SK-N-SH (cell line): ENCODE data around the gene CDK4. TPM values are rescaled to one million over a fixed set of nuclear protein-coding genes. Genes with fewer than 3 reads are reported as not detected.

Experiments
- CTCF ChIA-PET: fragments of 300-600, 350-600 bp; formaldehyde crosslinking; extraction: SDS; loops from one replicate; lab custom pipeline; 2021; lab: Yijun Ruan, JAX
- POLR2A ChIA-PET: fragments of 350-600 bp; sonication (Branson Sonifier 250); formaldehyde crosslinking; extraction: SDS; loops from one replicate; lab custom pipeline; 2020; ENCODE audit warnings: antibody characterized with exemption, inconsistent platforms; lab: Yijun Ruan, JAX
- DNase-seq: peaks from one replicate; pipeline ENCODE4 v3.0.0; 2012
- H2AFZ ChIP-seq: fragments of 200-600 bp; sonication (generic); 2 replicates; pipeline ENCODE4 v1.8.1; 2016; ENCODE audit warnings: antibody characterized with exemption, mild to moderate bottlenecking, low read depth
- H3F3A ChIP-seq: fragments of 200-600 bp; sonication (generic); replicated peaks from 2 replicates; pipeline ENCODE3; 2016; ENCODE audit warnings: antibody characterized with exemption, mild to moderate bottlenecking; ENCODE audit not compliant: insufficient read depth
- H3K27ac ChIP-seq, 2 experiments: fragments of 200-500 bp in 1 of 2; fragments of 200-600 bp in 1 of 2; sonication (Bioruptor generic) in 1 of 2; sonication (generic), shearing (Covaris generic) in 1 of 2; 2 replicates each; pipeline versions ENCODE4 v1.5.1 to v1.6.1; 2014 to 2016; ENCODE audit warnings: low read depth in 2 of 2, inconsistent platforms in 1 of 2, low read length in 1 of 2, mild to moderate bottlenecking in 1 of 2, mixed read lengths in 1 of 2
- H3K27me3 ChIP-seq: fragments of 200-600 bp; sonication (generic), shearing (Covaris generic); 2 replicates; pipeline ENCODE4 v1.6.1; 2016; ENCODE audit warnings: mixed run types; ENCODE audit not compliant: insufficient read depth
- H3K36me3 ChIP-seq, 2 experiments: fragments of 200-500 bp in 1 of 2; fragments of 200-600 bp in 1 of 2; sonication (Bioruptor generic) in 1 of 2; sonication (generic) in 1 of 2; replicated peaks in 1 of 2; 2 replicates each; pipeline versions ENCODE3 to v1.5.1; 2014 to 2016; ENCODE audit warnings: low read length in 1 of 2, mild to moderate bottlenecking in 1 of 2; ENCODE audit not compliant: insufficient read depth in 2 of 2, control insufficient read depth in 1 of 2
- H3K4me1 ChIP-seq, 2 experiments: fragments of 200-500 bp in 1 of 2; fragments of 200-600 bp in 1 of 2; sonication (Bioruptor generic) in 1 of 2; sonication (generic), shearing (Covaris generic) in 1 of 2; 2 replicates each; pipeline versions ENCODE4 v1.5.1 to v1.6.1; 2014 to 2016; ENCODE audit warnings: low read depth in 1 of 2, low read length in 1 of 2, mixed run types in 1 of 2; ENCODE audit not compliant: insufficient read depth in 2 of 2, control insufficient read depth in 1 of 2
- H3K4me2 ChIP-seq: fragments of 200-600 bp; sonication (generic), shearing (Covaris generic); 2 replicates; pipeline ENCODE4 v1.6.1; 2017; ENCODE audit warnings: mixed run types
- H3K4me3 ChIP-seq, 2 experiments: fragments of 200-500 bp in 1 of 2; fragments of 200-600 bp in 1 of 2; sonication (Bioruptor generic) in 1 of 2; sonication (generic), shearing (Covaris generic) in 1 of 2; 2 replicates each; pipeline versions ENCODE4 v1.5.1 to v1.8.1; 2014 to 2016; ENCODE audit warnings: low read depth in 2 of 2, inconsistent platforms in 1 of 2, low read length in 1 of 2, mild to moderate bottlenecking in 1 of 2, mixed read lengths in 1 of 2, moderate library complexity in 1 of 2
- H3K79me2 ChIP-seq: fragments of 200-600 bp; sonication (generic); 2 replicates; pipeline ENCODE4 v1.8.1; 2017; ENCODE audit warnings: mild to moderate bottlenecking; ENCODE audit not compliant: insufficient read depth
- H3K9ac ChIP-seq: fragments of 200-600 bp; sonication (generic); 2 replicates; pipeline ENCODE4 v1.6.1; 2017; ENCODE audit warnings: mixed run types
- H3K9me2 ChIP-seq: fragments of 200-600 bp; sonication (generic); 2 replicates; pipeline ENCODE4 v1.6.1; 2017; ENCODE audit warnings: mixed run types
- H3K9me3 ChIP-seq: fragments of 200-600 bp; sonication (generic); 2 replicates; pipeline ENCODE4 v1.6.1; 2017; ENCODE audit warnings: mixed run types, mild to moderate bottlenecking, moderate library complexity
- H4K20me1 ChIP-seq: fragments of 200-600 bp; sonication (generic); 2 replicates; pipeline ENCODE4 v1.6.1; 2017; ENCODE audit warnings: mild to moderate bottlenecking, mixed run types; ENCODE audit not compliant: insufficient read depth
- CHD2 ChIP-seq: fragments of 150-350 bp; IDR thresholded peaks from 2 replicates; pipeline ENCODE4 v1.6.1; 2018; ENCODE audit warnings: low read length; ENCODE audit not compliant: partially characterized antibody
- CTCF ChIP-seq: fragments of 200-600 bp; sonication (generic); IDR thresholded peaks from 2 replicates; pipeline ENCODE4 v1.6.1; 2017; ENCODE audit warnings: antibody characterized with exemption, mild to moderate bottlenecking, moderate library complexity
- MAX ChIP-seq: IDR thresholded peaks from 2 replicates; pipeline ENCODE4 v1.4.0; 2012; ENCODE audit warnings: low read depth
- MEF2A ChIP-seq: IDR thresholded peaks from 2 replicates; pipeline ENCODE4 v1.4.0; 2012; ENCODE audit warnings: low read depth, borderline replicate concordance
- REST ChIP-seq: IDR thresholded peaks from 2 replicates; pipeline ENCODE4 v1.6.1; 2012; ENCODE audit warnings: mild to moderate bottlenecking, low read depth, low read length, moderate library complexity
- TCF12 ChIP-seq: IDR thresholded peaks from 2 replicates; pipeline ENCODE4 v1.4.0; 2012
- WGBS: methylation state at CpG from one replicate; pipeline ENCODE4 v1.1.6; 2017; ENCODE audit warnings: low lambda C conversion rate; 5-methylcytosine and 5-hydroxymethylcytosine counted together
- polyA plus RNA-seq, 3 experiments: library from polyadenylated mRNA; depleted of rRNA; stranded (reverse); fragments of >200 nt; gene quantifications; 2 replicates each; pipeline ENCODE4 v1.2.3, GENCODE V29; 2012

CDK4 gene
- polyA plus RNA-seq, 1 of the 3 experiments (the other 2 are of a cell fraction) = 324 TPM

GRCh38 chr12:57727758-57728395, 24.2 kb downstream of the CDK4 start:
- H3K4me3 ChIP-seq = no peak overlapping the region
- ChIA-PET POLR2A (no interaction called here), CTCF (interaction anchor here (3.1 to 9.4 kb wide), 2 partner anchors 8 to 145 kb away, joined by 9 to 133 read pairs; partner anchors contain the start of gene AGAP2)
- no peak overlapping the region for H3K27ac ChIP-seq
- H3F3A ChIP-seq = peaks cover 18% of the 10 kb centered on the region
- no peaks in the 10 kb centered on the region for H3K9me3 ChIP-seq
- peak; percentile 82; the same call in 1 of the 2 replicates for TF ChIP-seq REST
- no peak for TF ChIP-seq CHD2
- TF ChIP-seq TCF12 = no peak
- no peaks in the 10 kb centered on the region for H3K79me2 ChIP-seq
- no peak overlapping the region for H3K9ac ChIP-seq
- no peaks in the 10 kb centered on the region for H3K27me3 ChIP-seq
- no peaks in the 10 kb centered on the region for H4K20me1 ChIP-seq
- H3K9me2 ChIP-seq = no peaks in the 10 kb centered on the region
- H2AFZ ChIP-seq = no peak overlapping the region
- H3K4me2 ChIP-seq = no peak overlapping the region
- DNase-seq = no peak
- WGBS = 94% methylated on average over 16 of the region's 21 CpGs
- peaks cover 0 to 8% of the 10 kb centered on the region in 2 experiments; a peak in 1 of 4 replicates for H3K4me1 ChIP-seq
- H3K36me3 ChIP-seq = peaks cover 3 to 15% of the 10 kb centered on the region in 2 experiments

- Histone ChIP-seq H3K4me1 (peaks cover 0 to 8% of the 10 kb centered on the region in 2 experiments; a peak in 1 of 4 replicates), H3K27ac (peak overlapping the region in 1 of 2 experiments; percentile 82; a peak in 1 of 4 replicates), H3K4me2 (peak overlapping the region; percentile 85), H3K9ac (peak overlapping the region; percentile 82; the same call in 1 of the 2 replicates), H3K27me3 (no peaks in the 10 kb centered on the region), H3K36me3 (peaks cover 3 to 13% of the 10 kb centered on the region in 2 experiments), H2AFZ (peak overlapping the region; percentile 89; the same call in 1 of the 2 replicates), H3K9me2 (no peaks in the 10 kb centered on the region), H3K9me3 (no peaks in the 10 kb centered on the region), H4K20me1 (no peaks in the 10 kb centered on the region), H3K4me3 (peak overlapping the region; percentile 76 to 79), H3K79me2 (no peaks in the 10 kb centered on the region), H3F3A (peaks cover 18% of the 10 kb centered on the region)
- 77% methylated on average over 59 of the region's 76 CpGs for WGBS
- ChIA-PET CTCF (interaction anchor here (1.2 to 9.4 kb wide), 16 partner anchors 9 to 144 kb away, joined by 3 to 133 read pairs (median 6); partner anchors contain the start of genes AGAP2, B4GALNT1, CDK4 and OS9), POLR2A (interaction anchor here (1.5 to 3.6 kb wide), 3 partner anchors 9 to 25 kb away, joined by 7 to 21 read pairs (median 18); partner anchors contain the start of genes CDK4 and TSPAN31)
- no peak for DNase-seq
- TF ChIP-seq MEF2A (no peak), MAX (0 out of 2 replicates have a peak, but pooled peaks have one; percentile 0), REST (peak; percentile 86), CTCF (0 out of 2 replicates have a peak, but pooled peaks have one; percentile 18)
Measured at GRCh38 chr12:57726884-57727757, 25.0 kb downstream of the CDK4 start.
